CD1c-positive myeloid dendritic cell (primary cell): ENCODE data around the gene RAC2.

Experiments
- DNase-seq: peaks from one replicate; pipeline ENCODE4 v3.0.0-alpha.2; 2016; ENCODE audit errors: extremely low spot score

RAC2 gene

GRCh38 chr22:37244114-37244921 is at the start of gene RAC2:
Gene RAC2, minus strand, starts transcription at chr22:37244269. Its CDS starts 121 bp downstream, at chr22:37244148.
- DNase-seq: peak; percentile 91

GRCh38 chr22:37293172-37293571 is 49.1 kb upstream of the RAC2 start:
- no peak for DNase-seq

GRCh38 chr22:37292641-37293040 is 48.6 kb upstream of the RAC2 start:
- no peak for DNase-seq

DNA sequence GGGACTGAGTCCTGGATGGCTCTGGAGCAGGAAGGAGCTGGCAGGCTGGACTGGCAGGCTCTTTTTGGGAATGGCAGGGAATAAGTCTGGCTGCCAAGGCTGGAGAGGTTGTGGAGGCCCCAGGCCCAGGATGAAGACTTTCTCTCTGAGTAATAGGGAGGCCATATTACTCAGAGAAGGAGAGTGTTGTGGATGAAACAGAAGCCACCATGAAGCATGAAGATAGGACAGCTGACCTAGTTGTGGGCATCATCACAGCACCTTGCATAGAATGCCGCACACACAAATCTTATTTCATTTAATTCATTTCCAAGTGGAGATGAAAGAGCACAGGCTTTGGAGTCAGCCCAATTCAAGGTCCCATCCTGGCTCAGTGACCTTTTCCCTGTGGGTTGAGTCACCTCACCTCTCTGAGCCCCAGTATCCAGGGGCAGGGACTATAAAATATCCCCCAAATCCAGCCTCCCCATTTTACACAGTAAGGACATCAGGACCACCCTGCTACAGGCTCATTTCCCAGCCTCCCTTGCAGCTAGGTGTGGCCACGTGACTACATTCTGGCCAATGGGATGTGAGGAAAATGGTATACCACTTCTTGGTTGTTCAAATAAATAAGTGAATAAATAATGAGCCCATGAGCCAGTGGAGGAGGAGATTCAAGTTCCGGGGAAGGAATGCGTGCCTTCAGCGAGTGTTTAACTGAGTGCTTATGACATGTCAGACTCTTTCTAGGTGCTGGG is 47.7 kb upstream of the RAC2 start:
- DNase-seq: no peak

GRCh38 chr22:37290737-37291136 is 46.7 kb upstream of the RAC2 start:
- DNase-seq: no peak

DNA sequence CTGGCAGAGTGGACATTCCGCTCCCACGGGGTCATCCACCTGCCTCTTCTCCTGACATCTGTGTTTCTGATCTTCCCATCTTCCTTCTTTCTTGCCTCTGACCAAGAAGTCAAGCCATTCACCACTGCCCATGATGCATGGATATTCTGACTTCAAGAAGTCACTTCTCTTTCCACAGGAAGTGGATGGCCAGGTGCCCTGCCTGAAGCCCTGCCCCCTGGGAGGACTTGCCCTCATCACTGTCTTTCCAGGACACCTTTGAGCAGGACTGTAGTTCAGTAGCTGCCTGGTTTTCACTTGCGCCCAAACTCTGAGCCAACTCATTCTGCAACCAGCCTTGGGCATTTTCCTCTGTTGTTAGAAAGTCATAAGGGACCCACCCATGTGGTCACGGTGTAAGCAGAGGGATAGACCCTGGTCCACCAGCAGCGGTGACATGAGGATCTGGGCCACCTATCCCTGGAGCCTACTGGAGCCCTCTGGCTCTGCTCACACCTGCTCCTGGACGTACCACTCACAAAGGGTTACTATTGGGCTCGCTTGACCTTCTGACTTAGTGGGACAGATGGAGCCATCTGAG is 45.2 kb upstream of the RAC2 start:
- no peak for DNase-seq

GRCh38 chr22:37288521-37288920 is 44.5 kb upstream of the RAC2 start:
- DNase-seq: no peak

- DNase-seq: no peak
These were observed 43.5 kb upstream of the RAC2 start for GRCh38 chr22:37287550-37287951.

DNA sequence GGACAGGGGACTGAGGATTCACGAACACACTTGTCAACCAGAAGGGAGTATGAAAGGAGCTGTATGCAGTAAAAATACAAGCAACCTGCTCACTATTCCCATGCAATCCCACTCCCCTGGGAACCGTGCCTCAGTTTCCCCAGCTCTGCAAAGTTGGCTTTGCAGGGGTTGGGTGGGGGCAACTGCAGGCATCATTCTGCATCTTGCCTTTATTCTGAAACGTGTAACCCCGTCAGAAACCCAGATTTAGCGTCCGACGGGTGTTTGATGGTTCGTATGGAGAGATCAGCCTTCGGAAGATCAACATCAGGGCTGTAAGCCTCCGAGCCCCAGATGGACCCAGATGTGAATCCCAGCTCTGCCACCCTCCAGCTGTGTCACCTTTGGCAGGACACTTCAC is 41.9 kb upstream of the RAC2 start:
- no peak for DNase-seq

DNA sequence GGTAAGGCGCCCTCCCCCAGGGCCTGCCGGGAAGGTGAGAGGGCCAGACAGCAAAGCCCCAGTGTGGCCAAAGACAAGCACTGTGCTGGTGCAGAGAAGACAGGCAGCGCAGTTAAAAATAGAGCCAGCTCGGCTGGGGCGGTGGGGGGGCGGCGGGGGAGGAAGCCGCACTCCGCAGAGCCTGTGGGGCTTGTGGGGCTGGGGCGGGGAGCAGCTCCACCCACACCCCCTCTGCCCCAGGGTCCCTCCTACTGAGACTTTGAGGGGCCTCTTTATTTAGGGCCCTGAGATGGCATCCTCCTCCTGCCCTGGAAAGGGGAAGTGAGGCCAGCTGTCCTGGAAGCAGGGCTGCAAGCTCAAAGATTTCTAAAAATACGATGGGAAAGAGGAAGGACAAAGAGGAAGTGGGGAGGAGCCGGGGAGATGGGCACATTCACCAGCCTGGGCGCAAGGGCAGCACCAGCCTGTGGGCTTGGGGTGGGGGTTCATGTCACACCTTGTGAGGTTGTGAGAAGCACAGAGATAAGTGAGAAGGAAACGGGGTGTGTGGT is 40.8 kb upstream of the RAC2 start:
- DNase-seq: peak; percentile 93

GRCh38 chr22:37284126-37284804 is 40.2 kb upstream of the RAC2 start:
- DNase-seq: peak; percentile 86

- DNase-seq: peak; percentile 30
These were observed 39.4 kb upstream of the RAC2 start for GRCh38 chr22:37283393-37283937.

GRCh38 chr22:37282385-37282677 is 38.3 kb upstream of the RAC2 start, which contains the start of gene CYTH4:
Gene CYTH4, plus strand, starts transcription at chr22:37282508. Its CDS starts 62 bp downstream, at chr22:37282570.
- DNase-seq: peak; percentile 93

DNA sequence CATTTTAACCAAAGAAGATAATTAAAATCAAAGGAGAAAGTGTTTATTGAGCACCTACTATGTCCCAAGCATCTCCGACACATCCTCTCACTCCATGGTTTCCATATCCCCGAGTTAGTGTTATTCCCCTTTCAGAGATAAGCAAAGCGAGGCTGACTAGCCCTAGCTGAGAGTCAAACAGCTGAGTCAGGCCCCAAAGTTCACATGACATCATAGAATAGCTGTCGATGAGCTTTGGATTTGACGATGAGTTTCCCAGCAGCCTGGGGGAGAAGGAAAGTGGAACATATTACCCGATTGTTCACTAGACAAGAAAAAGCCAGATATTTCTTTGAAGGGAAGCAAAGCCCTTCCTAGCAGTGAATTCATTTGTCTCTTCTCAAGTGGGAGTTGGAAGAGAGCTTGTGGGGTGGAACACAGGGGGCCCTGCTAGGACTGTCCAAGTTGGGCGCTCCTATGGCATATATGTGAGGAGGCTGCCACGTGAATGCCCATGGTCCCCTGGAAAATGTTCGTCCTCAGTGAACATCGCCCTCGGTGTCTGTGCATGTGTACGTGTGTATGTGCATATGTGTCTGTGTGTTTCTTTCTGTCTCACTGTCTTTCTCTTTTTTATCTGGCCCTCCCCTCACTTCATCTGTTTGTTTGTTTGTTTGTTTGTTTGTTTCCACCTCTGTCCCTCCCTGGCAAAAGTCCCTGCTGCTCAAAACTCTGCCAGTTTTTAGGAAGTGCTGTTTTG is 37.7 kb upstream of the RAC2 start:
- DNase-seq: peak; percentile 70

DNA sequence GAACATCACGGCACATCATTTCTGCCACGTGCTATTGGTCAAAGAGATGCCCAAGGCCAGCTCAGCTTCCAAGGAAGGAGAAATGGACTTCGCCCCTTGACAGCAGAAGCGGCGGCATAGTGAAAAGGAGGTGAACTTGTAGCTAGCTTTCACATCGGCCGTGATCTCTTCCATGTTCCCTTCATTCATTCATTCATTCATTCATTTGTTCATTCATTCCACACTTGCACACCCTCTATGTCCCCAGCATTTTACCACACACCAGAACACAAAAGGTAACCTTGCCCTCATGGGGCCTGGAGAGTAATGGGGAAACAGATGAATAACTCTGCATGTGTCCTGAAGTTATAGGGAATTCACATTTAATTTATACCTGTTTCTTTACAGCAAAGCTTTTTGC is 37.1 kb upstream of the RAC2 start:
- DNase-seq: no peak

- no peak for DNase-seq
These were observed 36.6 kb upstream of the RAC2 start for GRCh38 chr22:37280718-37281117.

- DNase-seq: peak; percentile 46
These were observed 35.5 kb upstream of the RAC2 start for GRCh38 chr22:37279331-37280181.

DNA sequence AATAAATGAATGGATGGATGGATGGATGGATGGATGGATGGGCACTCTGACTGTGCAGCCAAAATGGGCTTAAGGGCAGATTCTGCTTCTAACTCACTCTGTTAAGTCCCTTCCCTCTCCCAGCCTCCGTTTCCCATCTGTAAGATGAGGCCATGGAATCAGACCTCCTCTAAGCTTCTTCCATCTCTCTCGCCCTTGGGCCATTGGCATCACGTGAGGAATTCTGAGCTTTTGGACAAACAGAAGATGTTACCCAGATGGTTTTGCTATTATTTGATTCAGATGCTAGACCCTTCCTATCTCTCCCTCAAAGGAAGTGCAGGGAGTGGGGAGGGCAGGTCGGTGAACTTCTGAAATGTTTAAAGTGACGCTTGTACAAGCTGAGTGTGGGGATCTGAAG is 34.2 kb upstream of the RAC2 start:
- no peak for DNase-seq

- DNase-seq: peak; percentile 17
These were observed 33.3 kb upstream of the RAC2 start for GRCh38 chr22:37277384-37277783.

- DNase-seq: peak; percentile 60
These were observed 32.7 kb upstream of the RAC2 start for GRCh38 chr22:37276776-37277175.
